NCI-H1436 treated with DMSO at 0.1 percent for 48 hours (cell line): ENCODE measurements around the gene SNX1.
A peak's percentile ranks its signal among the peaks of the same experiment; 100 is the strongest.

Experiments
- DNase-seq: peaks from one replicate; lab custom pipeline; 2025; lab: John Stamatoyannopoulos, UW

SNX1 gene

GRCh38 chr15:64146885-64147681, 51.3 kb downstream of the SNX1 start:
- no peak for DNase-seq

DNA sequence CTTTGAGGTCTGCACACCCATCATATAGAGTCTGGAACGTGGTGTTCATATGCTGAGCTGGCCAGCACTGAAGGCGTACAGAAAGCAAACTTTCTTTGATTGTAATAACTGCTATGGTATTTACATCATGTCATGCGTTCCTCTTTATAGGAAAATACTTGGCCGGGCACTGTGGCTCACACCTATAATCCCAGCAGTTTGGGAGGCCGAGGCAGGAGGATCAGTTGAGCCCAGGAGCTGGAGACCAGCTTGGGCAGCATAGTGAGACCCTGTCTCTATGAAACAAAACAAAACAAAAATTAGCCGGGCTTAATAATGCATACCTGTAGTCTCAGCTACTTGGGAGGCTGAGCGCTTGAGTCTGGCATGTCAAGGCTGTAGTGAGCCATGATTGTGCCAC, 52.4 kb downstream of the SNX1 start:
- DNase-seq: no peak

DNA sequence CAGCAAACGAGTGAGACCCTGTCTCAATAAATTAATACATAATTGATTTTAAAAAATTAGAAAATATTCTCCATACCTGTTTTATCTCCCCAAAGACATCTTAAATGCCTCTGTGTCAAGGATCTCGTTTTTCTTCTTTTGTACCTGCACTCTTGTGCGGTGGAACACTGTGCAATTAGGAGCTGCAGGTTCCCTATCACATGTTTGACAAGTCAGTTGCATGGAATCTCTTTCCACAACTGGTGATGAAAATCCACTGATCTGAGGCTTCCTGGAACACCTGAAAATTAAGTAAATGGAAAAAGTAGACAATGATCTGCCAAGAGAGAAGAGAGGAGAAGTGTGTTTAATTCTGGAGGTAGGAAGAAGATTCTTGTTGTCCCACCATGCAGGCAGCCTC, 52.8 kb downstream of the SNX1 start:
- no peak for DNase-seq

- DNase-seq: no peak
Observed at GRCh38 chr15:64149424-64149823, 53.6 kb downstream of the SNX1 start.

- DNase-seq: no peak
Observed at GRCh38 chr15:64149893-64150578, 54.3 kb downstream of the SNX1 start.

DNA sequence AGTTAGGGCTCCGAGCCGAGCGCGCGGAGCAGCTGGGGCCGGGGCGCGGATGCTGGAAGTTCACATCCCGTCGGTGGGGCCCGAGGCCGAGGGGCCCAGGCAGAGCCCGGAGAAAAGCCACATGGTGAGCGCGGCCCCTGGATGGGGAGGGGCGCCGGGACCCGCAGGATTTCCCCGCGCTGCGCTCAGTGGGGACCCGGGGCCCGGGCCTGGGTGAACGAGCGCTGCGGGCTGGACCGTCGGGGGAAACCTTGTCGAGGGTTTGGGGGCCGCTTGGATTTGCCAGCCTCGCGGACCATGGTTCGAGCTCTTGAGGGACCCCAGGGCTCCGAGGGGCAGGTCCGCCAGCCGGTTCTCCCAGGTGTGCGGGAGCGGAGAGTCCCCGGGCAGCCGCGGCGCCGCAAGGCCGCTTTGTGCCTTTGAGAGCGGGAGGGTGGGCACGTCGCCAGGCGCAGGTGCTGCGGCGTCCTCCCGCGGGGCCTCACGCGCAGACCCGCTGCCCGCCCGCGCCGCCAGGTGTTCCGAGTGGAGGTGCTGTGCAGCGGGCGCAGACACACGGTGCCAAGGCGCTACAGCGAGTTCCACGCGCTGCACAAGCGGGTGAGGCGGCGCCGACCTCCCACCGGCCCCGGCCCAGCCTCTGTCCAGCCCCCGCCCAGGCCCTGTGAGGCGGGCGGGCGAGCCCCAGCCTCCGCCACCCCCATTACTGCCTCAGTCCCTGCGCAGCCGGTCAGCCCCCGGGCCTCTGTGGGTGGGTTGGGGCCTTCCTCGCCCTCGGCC, 56.1 kb downstream of the SNX1 start, which contains the start of gene SNX22:
TSS of gene SNX22 (plus strand) at position 5 of the 780 bp plus-strand sequence. CDS start at position 50, 45 bp downstream.
- DNase-seq: no peak

DNA sequence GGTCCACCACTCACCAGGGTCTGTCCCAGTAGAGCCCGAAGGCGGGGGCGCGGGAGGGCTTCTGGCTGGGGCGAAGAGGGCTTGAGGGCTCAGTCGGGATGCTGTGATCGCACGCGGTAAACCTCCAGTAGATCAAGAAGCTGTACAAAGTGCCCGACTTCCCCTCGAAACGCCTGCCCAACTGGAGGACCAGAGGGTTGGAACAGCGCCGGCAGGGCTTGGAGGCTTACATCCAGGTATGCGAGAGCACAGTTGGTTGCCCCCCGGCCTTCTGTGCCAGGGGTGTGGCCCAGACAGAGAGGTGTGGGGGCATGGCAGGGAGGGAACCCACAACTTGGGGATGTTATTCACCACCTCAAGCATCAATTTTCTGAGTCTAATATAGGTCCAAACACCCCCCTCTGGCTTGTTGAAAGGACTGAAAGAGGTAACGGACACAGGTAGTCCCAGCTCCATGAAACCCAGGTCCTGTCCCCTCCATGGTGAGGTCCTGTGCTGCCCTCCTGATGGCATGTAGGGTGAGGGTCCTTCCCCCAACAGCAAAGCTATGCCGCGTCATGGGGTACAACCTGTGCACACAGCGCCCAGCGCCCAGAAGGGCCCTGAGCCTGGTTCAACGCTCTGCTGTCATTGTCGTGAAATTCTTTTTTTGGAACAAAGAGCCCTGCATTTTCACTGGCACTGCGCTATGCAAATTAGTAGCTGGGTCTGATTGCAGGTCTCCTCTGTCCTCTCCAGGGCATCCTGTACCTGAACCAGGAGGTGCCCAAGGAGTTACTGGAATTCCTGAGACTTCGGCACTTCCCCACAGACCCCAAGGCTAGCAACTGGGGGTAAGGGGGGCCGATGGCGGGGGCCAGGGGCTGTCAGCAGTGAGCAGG, 57.0 kb downstream of the SNX1 start:
- no peak for DNase-seq

DNA sequence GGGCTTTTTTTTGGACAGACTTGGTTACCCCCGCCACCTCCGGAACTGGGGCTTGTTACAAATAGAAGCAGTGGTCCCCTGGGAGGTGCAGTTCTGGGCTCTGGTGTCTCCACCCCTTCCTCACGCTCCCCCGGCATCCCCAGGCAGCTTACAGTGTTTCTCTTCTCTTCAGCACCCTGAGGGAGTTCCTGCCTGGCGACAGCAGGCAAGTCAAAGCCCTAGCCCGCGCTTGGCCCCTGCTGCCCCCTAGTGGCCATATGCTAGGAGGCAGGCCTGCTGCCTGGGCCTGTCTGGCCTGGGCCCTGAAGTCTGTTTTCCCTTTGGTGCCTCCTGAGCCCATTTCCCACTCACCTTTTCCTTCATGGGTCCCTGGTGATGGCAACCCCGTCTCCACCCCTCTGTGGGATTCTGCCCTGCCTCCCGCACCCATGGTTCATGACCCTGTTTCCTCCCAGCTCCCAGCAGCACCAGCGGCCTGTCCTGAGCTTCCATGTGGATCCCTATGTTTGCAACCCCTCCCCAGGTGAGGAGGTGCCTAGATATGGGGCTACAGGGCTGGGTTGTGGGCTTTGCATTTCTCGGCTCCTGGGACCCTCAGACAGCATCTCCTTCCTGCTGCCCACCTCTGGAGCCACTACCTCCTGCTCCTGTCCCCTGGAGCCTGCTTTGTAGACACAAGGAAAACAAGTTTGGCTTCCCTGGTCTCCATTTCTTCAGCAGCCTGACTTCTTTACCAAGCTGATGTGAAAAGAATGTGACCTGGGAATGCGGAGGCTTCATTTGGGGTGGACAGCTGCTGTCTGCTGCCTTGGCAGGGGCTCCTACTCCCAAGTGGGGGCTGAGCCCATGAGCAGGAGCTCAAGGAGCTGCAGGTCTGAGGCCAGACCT, 57.9 kb downstream of the SNX1 start:
- DNase-seq: peak; percentile 77

- no peak for DNase-seq
Observed at GRCh38 chr15:64155802-64156651, 60.2 kb downstream of the SNX1 start.

GRCh38 chr15:64156652-64157331, 61.0 kb downstream of the SNX1 start:
- DNase-seq: no peak

- no peak for DNase-seq
Observed at GRCh38 chr15:64157599-64158125, 61.9 kb downstream of the SNX1 start.

DNA sequence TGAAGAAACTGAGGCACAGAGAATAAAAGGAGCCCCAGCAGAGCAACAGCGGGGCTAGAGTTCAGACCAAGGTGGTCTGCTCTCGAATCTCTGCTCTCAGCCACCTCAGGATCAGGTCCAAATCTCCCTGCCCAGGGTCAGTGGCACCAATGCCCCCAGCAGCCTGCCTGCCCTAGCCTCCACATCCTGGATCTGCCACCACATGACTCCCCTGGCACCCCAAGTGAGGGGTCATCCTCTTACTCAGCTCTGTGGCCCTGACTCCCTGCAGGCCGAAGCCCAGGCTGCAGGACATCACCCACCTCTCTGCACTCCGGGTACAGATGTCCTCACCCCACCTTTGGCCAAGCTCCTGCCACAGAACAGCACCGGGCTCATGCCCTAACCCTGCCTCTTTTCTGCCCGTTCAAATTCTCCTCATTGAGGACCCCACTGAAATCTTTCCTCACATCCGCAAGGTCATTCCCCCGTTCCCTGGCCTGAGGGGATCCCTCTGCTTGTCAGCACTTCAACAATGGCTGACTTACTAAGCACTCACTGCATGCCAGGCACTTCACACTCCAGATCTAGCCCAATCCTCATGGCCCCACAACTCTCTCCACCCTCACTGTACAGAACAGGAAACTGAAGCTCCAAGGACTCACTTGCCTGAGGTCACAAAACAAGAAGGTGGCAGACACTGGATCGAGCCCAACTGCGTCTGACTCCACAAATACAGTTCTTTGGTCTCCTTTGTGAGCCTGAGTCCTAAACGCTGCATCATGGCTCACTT, 62.8 kb downstream of the SNX1 start:
- no peak for DNase-seq

DNA sequence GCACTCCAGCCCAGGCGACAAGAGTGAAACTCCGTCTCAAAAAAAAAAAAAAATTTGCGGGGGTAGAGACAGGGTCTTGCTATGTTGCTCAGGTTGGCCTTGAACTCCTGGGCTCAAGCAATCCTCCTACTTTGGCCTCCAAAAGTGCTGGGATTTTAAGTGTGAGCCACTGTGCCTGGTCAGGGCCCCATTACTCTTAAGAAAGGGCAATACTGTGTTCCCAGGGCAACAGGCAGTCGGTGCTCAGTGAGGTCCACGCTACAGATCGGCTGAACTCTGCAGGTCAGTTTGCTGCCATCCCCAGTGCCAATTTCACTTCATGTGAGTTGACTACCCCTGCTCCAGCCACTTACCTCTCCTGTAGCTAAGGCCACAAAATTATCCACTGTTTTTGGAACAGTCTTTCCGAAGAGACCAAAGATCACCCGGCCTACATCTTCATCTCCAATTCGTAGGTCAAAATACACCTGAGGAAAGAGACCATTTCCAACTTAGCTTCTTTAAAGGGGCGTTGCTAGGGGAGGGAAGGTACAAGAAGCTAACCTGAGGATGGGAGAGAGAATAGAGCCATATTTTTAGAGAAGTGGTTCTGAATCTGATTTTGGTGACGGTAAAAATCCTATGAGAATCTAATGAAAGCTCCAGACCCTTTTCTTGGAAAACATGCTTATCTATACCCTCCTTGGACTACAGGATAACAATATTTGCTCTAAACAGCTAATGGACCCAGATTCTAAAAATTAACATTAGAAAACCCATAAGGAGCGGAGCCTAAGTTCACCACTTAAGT, 66.1 kb downstream of the SNX1 start:
- DNase-seq: no peak

- no peak for DNase-seq
Observed at GRCh38 chr15:64162478-64162868, 66.7 kb downstream of the SNX1 start.

DNA sequence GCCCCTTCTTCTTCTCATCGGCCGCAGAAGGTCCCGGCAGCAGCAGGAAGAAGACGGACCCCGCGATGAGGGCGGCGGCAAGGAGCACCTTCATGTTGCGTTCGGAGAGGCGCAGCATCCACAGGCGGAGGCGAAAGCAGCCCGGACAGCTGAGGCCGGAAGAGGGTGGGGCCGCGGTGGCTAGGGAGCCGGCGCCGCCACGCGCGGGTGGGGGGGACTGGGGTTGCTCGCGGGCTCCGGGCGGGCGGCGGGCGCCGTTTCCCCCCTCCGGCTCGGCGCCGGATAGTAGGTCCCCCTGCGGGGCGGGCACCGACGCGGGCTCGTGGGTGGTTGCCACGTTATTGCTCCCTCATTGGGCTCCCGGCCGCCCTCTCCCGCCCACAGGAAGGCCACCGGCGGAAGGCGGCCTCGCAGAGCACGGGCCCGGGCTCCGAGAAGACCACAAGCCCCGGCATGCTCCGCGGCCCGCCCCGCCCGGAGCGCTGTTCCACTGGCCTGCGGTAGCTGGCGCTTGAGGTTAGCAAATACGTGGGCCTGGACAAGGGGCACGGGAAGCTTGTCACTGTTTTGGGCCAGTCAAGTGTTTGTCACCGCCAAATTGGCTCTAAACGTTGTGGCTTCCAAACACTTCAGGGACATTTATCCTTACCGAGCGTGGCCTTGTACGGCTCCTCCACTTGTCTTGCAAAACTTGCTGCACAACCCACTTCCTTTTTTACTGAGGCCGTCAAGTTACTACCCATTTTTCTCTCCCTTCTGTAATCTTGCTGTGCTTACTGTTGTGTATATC, 67.3 kb downstream of the SNX1 start, which contains the start of gene PPIB:
TSS of gene PPIB (minus strand) at position 154 of the 790 bp plus-strand sequence. CDS start at position 118, 36 bp downstream.
- peak; percentile 79 for DNase-seq

DNA sequence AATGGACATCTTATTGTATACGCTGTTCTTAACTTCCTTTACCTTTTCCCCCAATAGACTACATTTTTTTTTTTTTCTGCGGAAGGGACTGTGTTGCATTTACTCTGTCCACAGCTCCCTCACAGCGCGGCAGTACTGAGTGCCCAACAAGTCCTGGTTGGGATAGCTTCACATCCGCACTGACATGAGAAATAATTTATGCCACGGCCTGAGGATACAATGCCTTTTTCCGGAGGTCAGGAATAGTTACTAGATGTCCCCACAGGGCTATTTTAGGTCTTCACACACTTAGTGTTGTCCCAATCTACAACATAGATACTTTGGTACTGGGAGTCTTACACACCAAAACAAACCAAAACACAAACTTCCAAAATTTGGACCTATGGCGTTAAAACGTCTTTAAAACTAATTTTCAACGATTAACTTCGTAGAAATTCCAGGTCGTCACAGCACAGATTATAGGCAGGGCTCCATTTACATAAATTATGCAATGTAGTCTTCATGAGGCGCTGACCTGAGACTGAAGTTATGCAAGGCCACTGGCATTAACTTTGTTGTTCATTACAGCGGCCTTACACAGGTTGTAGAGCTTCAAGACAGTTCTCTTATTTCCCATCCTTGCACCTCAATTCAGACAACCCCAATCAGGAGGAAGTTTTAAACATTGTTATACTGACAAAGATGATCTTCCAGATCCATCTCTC, 68.0 kb downstream of the SNX1 start:
- no peak for DNase-seq
